Heart left ventricle (tissue), 16 donors: Measurements from ENCODE around the gene MLIP. TPM values are rescaled to one million over a fixed set of nuclear protein-coding genes. Genes with fewer than 3 reads are reported as not detected.

Source experiments
- ATAC-seq, 4 donors: fragments of 200-7000 bp; cut with Tn5 transposase; one replicate each; pipeline ENCODE4 v1.9.1; 2020 to 2022; ENCODE audit warnings: moderate library complexity in 4 of 4, mild to moderate bottlenecking in 3 of 4, moderate number of reproducible peaks in 1 of 4
- DNase-seq, 5 donors: peaks; one replicate each; pipeline ENCODE4 v3.0.0-alpha.2; 2020
- H3K27ac ChIP-seq, 12 donors: fragments of 200-600 bp; sonication (generic) in 4 of 12; one replicate each; pipeline versions ENCODE4 v1.5.0 to v1.8.0; 2016 to 2022; ENCODE audit warnings: mild to moderate bottlenecking in 2 of 12
- H3K27me3 ChIP-seq, 9 donors: fragments of 200-600 bp; sonication (generic) in 2 of 9; one replicate each; pipeline versions ENCODE4 v1.5.1 to v1.8.0; 2016 to 2022; ENCODE audit warnings: mild to moderate bottlenecking in 3 of 9
- H3K36me3 ChIP-seq, 9 donors: fragments of 200-600 bp; sonication (generic) in 2 of 9; one replicate each; pipeline versions ENCODE4 v1.5.0 to v1.8.0; 2018 to 2022; ENCODE audit warnings: mild to moderate bottlenecking in 2 of 9
- H3K4me1 ChIP-seq, 12 donors: fragments of 200-600 bp; sonication (generic) in 4 of 12; one replicate each; pipeline versions ENCODE4 v1.5.0 to v1.8.0; 2016 to 2022; ENCODE audit warnings: mild to moderate bottlenecking in 3 of 12
- H3K4me3 ChIP-seq, 12 donors: fragments of 200-600 bp; sonication (generic) in 4 of 12; one replicate each; pipeline versions ENCODE4 v1.5.0 to v1.8.0; 2017 to 2022; ENCODE audit warnings: mild to moderate bottlenecking in 9 of 12, moderate library complexity in 4 of 12
- H3K9me3 ChIP-seq, 12 donors: fragments of 200-600 bp; sonication (generic) in 4 of 12; one replicate each; pipeline versions ENCODE4 v1.5.0 to v1.8.0; 2016 to 2022; ENCODE audit warnings: mild to moderate bottlenecking in 1 of 12
- CTCF ChIP-seq, 12 donors: fragments of 200-600 bp; sonication (generic) in 4 of 12; IDR thresholded peaks; one replicate each; pipeline versions ENCODE4 v1.5.0 to v1.8.0; 2018 to 2022; ENCODE audit warnings: antibody characterized with exemption in 12 of 12, mild to moderate bottlenecking in 5 of 12
- POLR2A ChIP-seq, 2 donors: fragments of 450-650 bp; IDR thresholded peaks; one replicate each; pipeline ENCODE4 v1.6.1; 2017; ENCODE audit warnings: antibody characterized with exemption in 2 of 2, mild to moderate bottlenecking in 2 of 2, moderate library complexity in 2 of 2
- WGBS, 4 donors: extraction: QIAGEN DNeasy Blood & Tissue Kit in 2 of 4; methylation state at CpG; one replicate each; pipeline versions ENCODE4 v1.1.5 to v1.1.7; 2013 to 2018; 5-methylcytosine and 5-hydroxymethylcytosine counted together
- intact Hi-C, 10 donors: fragments of 100-400 bp; cut with DNase I; formaldehyde crosslinking; loops; one replicate each; pipeline versions ENCODE4 v1.11.1 to v1.14.2; 2022
- polyA plus RNA-seq, 2 donors: library from polyadenylated mRNA; stranded (reverse); fragments of 200-250 nt; gene quantifications; one replicate each; pipeline ENCODE4 v1.2.3, GENCODE V29; 2013
- total RNA-seq, 9 donors: library from RNA; depleted of rRNA in 2 of 9; stranded (reverse); fragments of >200 nt in 2 of 9; fragmentation: NEBNext Ultra II Directional in 3 of 9; extraction: Animal tissue kit (Norgen Biotek cat#: 25700) in 3 of 9; gene quantifications; one replicate each; pipeline versions ENCODE4 v1.1.0 to v1.2.4, GENCODE V29; 2016 to 2023
- donor health status: ischemic (EF 13 %, LVEDD 7.1; RV severe dilation, severe dysfunction).
- donor health status: healthy with polysubstance abuse.
- donor health status: DM: no; HTN: yes; CAD: no.
- donor health status: DM: no; HTN: no; CAD: no.
- donor health status: ischemic (EF 25% LVEDD 6.9; RV normal size, moderate dysfunction).
- donor health status: ischemic (EF 25% LVEDD 5.7; RV mildly dilated, moderate dysfunction).
- donor health status: healthy.
- donor health status: DM: yes; HTN: yes; CAD: no.
- donor health status: ischemic (EF 35%, LVEDD 5.7; RV mildly dilated, moderate dysfunction).
- donor health status: nonischemic (EF 11% LVEDD 7.7; RV severe dilation, severe dysfunction).
- donor health status: DM: yes; HTN: yes; CAD: no.
- donor health status: PGD.
- donor health status: ischemic (EF 29% LVEDD 5.4; RV normal size, mild dysfunction).
- donor health status: nonischemic (EF 23%, LVEDD 6.1; RV moderate dilation, normal function).

The MLIP gene
- total and polyA plus RNA-seq, 11 donors: 130 to 522 (median 360) TPM

- no peak for ATAC-seq
- no peak overlapping the region for H3K27ac ChIP-seq
- no peaks in the 10 kb centered on the region for H3K36me3 ChIP-seq
- no peaks in the 10 kb centered on the region for H3K27me3 ChIP-seq
- H3K4me1 ChIP-seq: no peaks in the 10 kb centered on the region
- H3K4me3 ChIP-seq: no peak overlapping the region
- intact Hi-C loops: no loop called here
- no peaks in the 10 kb centered on the region for H3K9me3 ChIP-seq
- no peak for DNase-seq
- TF ChIP-seq CTCF (IDR thresholded peaks at IDR 0.05) (no peak), POLR2A (IDR thresholded peaks at IDR 0.05) (no peak)
Observed at GRCh38 chr6:54286141-54286540, 174.9 kb downstream of the MLIP start.

GRCh38 chr6:54288474-54288873, 177.2 kb downstream of the MLIP start:
- H3K36me3 ChIP-seq: no peaks in the 10 kb centered on the region
- TF ChIP-seq POLR2A (IDR thresholded peaks at IDR 0.05): no peak
- no peak for TF ChIP-seq CTCF (IDR thresholded peaks at IDR 0.05)
- DNase-seq: no peak
- ATAC-seq: no peak
- H3K4me1 ChIP-seq: no peaks in the 10 kb centered on the region
- 77 to 86% (median 80%) methylated on average over 2 of the region's 2 CpGs for WGBS, 4 donors
- no peaks in the 10 kb centered on the region for H3K9me3 ChIP-seq
- no peaks in the 10 kb centered on the region for H3K27me3 ChIP-seq
- no peak overlapping the region for H3K27ac ChIP-seq
- no peak overlapping the region for H3K4me3 ChIP-seq
- intact Hi-C loops: no loop called here

DNA sequence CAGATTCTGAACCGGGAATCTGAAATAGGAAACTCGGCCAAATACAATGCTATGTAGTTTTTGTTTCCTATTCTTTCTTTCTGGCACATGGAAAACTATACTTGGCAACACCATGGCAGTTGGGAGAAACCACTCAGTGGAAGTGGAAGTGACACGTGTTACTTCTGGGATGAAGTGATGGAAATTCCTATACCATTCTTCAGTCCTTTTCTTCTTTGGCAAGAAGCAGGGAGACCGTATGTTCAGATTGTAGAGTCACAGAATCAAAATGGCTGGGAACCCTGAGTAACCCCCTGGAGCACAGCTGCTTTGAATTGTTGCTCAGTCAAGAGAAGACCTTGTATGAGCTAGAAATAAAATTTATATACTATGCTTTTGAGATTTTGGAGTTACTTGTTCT, 178.2 kb downstream of the MLIP start:
- ATAC-seq: no peak
- Histone ChIP-seq H3K9me3 (no peaks in the 10 kb centered on the region), H3K27ac (no peak overlapping the region), H3K36me3 (no peaks in the 10 kb centered on the region), H3K27me3 (no peaks in the 10 kb centered on the region), H3K4me1 (no peaks in the 10 kb centered on the region), H3K4me3 (no peak overlapping the region)
- intact Hi-C loops: no loop called here
- no peak for DNase-seq
- TF ChIP-seq POLR2A (IDR thresholded peaks at IDR 0.05) (no peak), CTCF (IDR thresholded peaks at IDR 0.05) (no peak)
- WGBS, 4 donors: 67 to 83% (median 77%) methylated on average over 4 of the region's 4 CpGs

DNA sequence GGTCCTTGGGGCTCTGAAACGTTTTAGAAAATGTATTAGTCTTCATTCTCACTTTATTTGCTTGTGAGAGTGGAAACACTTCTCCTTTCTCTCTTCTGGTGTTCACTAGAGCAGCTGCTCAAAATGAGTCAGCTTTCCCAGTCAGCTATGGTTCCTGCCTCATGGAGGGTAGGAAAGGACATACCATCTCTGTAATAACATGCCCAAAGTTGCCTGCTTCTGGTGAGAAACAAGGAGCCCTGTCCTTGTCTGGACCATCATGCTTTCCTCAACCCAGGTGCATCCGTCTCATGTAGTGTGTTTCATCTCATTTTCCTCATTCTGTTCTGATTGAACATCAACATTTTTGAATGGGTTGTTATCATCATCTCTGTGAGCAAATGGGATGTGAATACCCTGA, 179.9 kb downstream of the MLIP start:
- intact Hi-C loops: no loop called here
- TF ChIP-seq POLR2A (IDR thresholded peaks at IDR 0.05) (no peak), CTCF (IDR thresholded peaks at IDR 0.05) (no peak)
- Histone ChIP-seq H3K36me3 (no peaks in the 10 kb centered on the region), H3K4me3 (no peak overlapping the region), H3K27ac (peak overlapping the region in 1 of 12 donors; percentile 7), H3K27me3 (no peaks in the 10 kb centered on the region), H3K4me1 (no peaks in the 10 kb centered on the region), H3K9me3 (no peaks in the 10 kb centered on the region)
- ATAC-seq (peak in 3 of 4 donors; percentile 45 to 59 (median 53)), DNase-seq (no peak)
- 58 to 61% (median 59%) methylated on average over 2 of the region's 2 CpGs for WGBS, 4 donors
